Erythroblast (primary cell): ENCODE measurements around the gene MTHFD1.

ENCODE experiments used
- GATA1 ChIP-seq: IDR thresholded peaks from 2 replicates; pipeline ENCODE4 v1.6.1; 2011; ENCODE audit warnings: low read depth, mild to moderate bottlenecking, control low read depth, low read length, moderate library complexity
- POLR2A ChIP-seq: IDR thresholded peaks from 2 replicates; pipeline ENCODE4 v1.6.1; 2011; ENCODE audit warnings: mild to moderate bottlenecking, low read length

- no peak for TF ChIP-seq POLR2A
- TF ChIP-seq GATA1 = no peak
Measured at GRCh38 chr14:64407329-64407728, 19.2 kb downstream of the MTHFD1 start.
